ENCODE data around the gene GNAS-AS1.

The GNAS-AS1 gene

GRCh38 chr20:58781138-58781537 is 69.6 kb downstream of the GNAS-AS1 start:
- H3K4me1 ChIP-seq (ENCODE audit: control insufficient read depth in 1 of 2, insufficient read depth in 2 of 2, low read length in 2 of 2): no peaks in the 10 kb centered on the region
- no peak overlapping the region for H4K12ac ChIP-seq (ENCODE audit: low read depth, low read length)
- no peak overlapping the region for H2AK5ac ChIP-seq (ENCODE audit: low read length)
- H3K79me1 ChIP-seq (ENCODE audit: low read length): no peaks in the 10 kb centered on the region
- H3K36me3 ChIP-seq (ENCODE audit: control insufficient read depth in 1 of 2, insufficient read depth in 2 of 2, low read length in 2 of 2): no peaks in the 10 kb centered on the region
- H3K4ac ChIP-seq (ENCODE audit: low read depth, low read length): no peak overlapping the region
- H3K14ac ChIP-seq (ENCODE audit: low read length): no peak overlapping the region
- H3K79me2 ChIP-seq (ENCODE audit: control insufficient read depth, insufficient read depth, low read length, poor library complexity): no peaks in the 10 kb centered on the region
- WGBS (ENCODE audit: extremely low coverage, insufficient coverage, insufficient read length): no CpG with 5 or more reads among the region's 4 CpGs
- no peaks in the 10 kb centered on the region for H3K27me3 ChIP-seq (ENCODE audit: insufficient read depth, low read length)
- H4K8ac ChIP-seq (ENCODE audit: low read depth, low read length): no peak overlapping the region
- no peak overlapping the region for H3K23ac ChIP-seq (ENCODE audit: low read length)
- no peak overlapping the region for H3K27ac ChIP-seq (ENCODE audit: low read depth, low read length)
- H3K18ac ChIP-seq (ENCODE audit: low read length): no peak overlapping the region
- H2BK12ac ChIP-seq (ENCODE audit: low read length): no peak overlapping the region
- no peak overlapping the region for H3K4me3 ChIP-seq (ENCODE audit: low read depth, low read length)
- no peak overlapping the region for H3K9ac ChIP-seq (ENCODE audit: low read length)
- no peak overlapping the region for H2BK5ac ChIP-seq (ENCODE audit: low read depth, low read length, poor library complexity)
- H2BK120ac ChIP-seq (ENCODE audit: insufficient read depth, low read length, poor library complexity): no peak overlapping the region
- no peak overlapping the region for H4K91ac ChIP-seq (ENCODE audit: low read depth, low read length)
- no peak for DNase-seq
- no peak overlapping the region for H3K4me2 ChIP-seq (ENCODE audit: low read length)
- H2AFZ ChIP-seq (ENCODE audit: insufficient read depth, low read length, poor library complexity): no peak overlapping the region
- H3K9me3 ChIP-seq (ENCODE audit: insufficient read depth, low read depth, low read length): no peaks in the 10 kb centered on the region

GRCh38 chr20:58778760-58779159 is 71.9 kb downstream of the GNAS-AS1 start:
- H2BK5ac ChIP-seq (ENCODE audit: low read depth, low read length, poor library complexity): no peak overlapping the region
- no peak overlapping the region for H3K4me3 ChIP-seq (ENCODE audit: low read depth, low read length)
- no peak overlapping the region for H3K23ac ChIP-seq (ENCODE audit: low read length)
- no peak overlapping the region for H3K27ac ChIP-seq (ENCODE audit: low read depth, low read length)
- WGBS (ENCODE audit: extremely low coverage, insufficient coverage, insufficient read length): no CpG with 5 or more reads among the region's 9 CpGs
- no peaks in the 10 kb centered on the region for H3K4me1 ChIP-seq (ENCODE audit: control insufficient read depth in 1 of 2, insufficient read depth in 2 of 2, low read length in 2 of 2)
- no peak overlapping the region for H4K91ac ChIP-seq (ENCODE audit: low read depth, low read length)
- H2AK5ac ChIP-seq (ENCODE audit: low read length): no peak overlapping the region
- no peaks in the 10 kb centered on the region for H3K27me3 ChIP-seq (ENCODE audit: insufficient read depth, low read length)
- H2BK12ac ChIP-seq (ENCODE audit: low read length): no peak overlapping the region
- no peak overlapping the region for H2BK120ac ChIP-seq (ENCODE audit: insufficient read depth, low read length, poor library complexity)
- H3K4ac ChIP-seq (ENCODE audit: low read depth, low read length): no peak overlapping the region
- no peaks in the 10 kb centered on the region for H3K9me3 ChIP-seq (ENCODE audit: insufficient read depth, low read depth, low read length)
- H3K79me2 ChIP-seq (ENCODE audit: control insufficient read depth, insufficient read depth, low read length, poor library complexity): no peaks in the 10 kb centered on the region
- no peak overlapping the region for H4K8ac ChIP-seq (ENCODE audit: low read depth, low read length)
- H4K12ac ChIP-seq (ENCODE audit: low read depth, low read length): no peak overlapping the region
- no peak overlapping the region for H3K4me2 ChIP-seq (ENCODE audit: low read length)
- H3K18ac ChIP-seq (ENCODE audit: low read length): no peak overlapping the region
- H3K36me3 ChIP-seq (ENCODE audit: control insufficient read depth in 1 of 2, insufficient read depth in 2 of 2, low read length in 2 of 2): no peaks in the 10 kb centered on the region
- no peak overlapping the region for H2AFZ ChIP-seq (ENCODE audit: insufficient read depth, low read length, poor library complexity)
- no peaks in the 10 kb centered on the region for H3K79me1 ChIP-seq (ENCODE audit: low read length)
- no peak overlapping the region for H3K9ac ChIP-seq (ENCODE audit: low read length)
- no peak overlapping the region for H3K14ac ChIP-seq (ENCODE audit: low read length)
- DNase-seq: no peak

GRCh38 chr20:58777657-58778056 is 73.0 kb downstream of the GNAS-AS1 start:
- no peak overlapping the region for H3K14ac ChIP-seq (ENCODE audit: low read length)
- no peaks in the 10 kb centered on the region for H3K79me1 ChIP-seq (ENCODE audit: low read length)
- no peak overlapping the region for H3K4me2 ChIP-seq (ENCODE audit: low read length)
- H3K36me3 ChIP-seq (ENCODE audit: control insufficient read depth in 1 of 2, insufficient read depth in 2 of 2, low read length in 2 of 2): no peaks in the 10 kb centered on the region
- DNase-seq: no peak
- H3K27ac ChIP-seq (ENCODE audit: low read depth, low read length): no peak overlapping the region
- H3K18ac ChIP-seq (ENCODE audit: low read length): no peak overlapping the region
- no peak overlapping the region for H3K9ac ChIP-seq (ENCODE audit: low read length)
- H3K79me2 ChIP-seq (ENCODE audit: control insufficient read depth, insufficient read depth, low read length, poor library complexity): no peaks in the 10 kb centered on the region
- H4K8ac ChIP-seq (ENCODE audit: low read depth, low read length): no peak overlapping the region
- no peaks in the 10 kb centered on the region for H3K9me3 ChIP-seq (ENCODE audit: insufficient read depth, low read depth, low read length)
- H2BK12ac ChIP-seq (ENCODE audit: low read length): no peak overlapping the region
- no peaks in the 10 kb centered on the region for H3K27me3 ChIP-seq (ENCODE audit: insufficient read depth, low read length)
- H3K4me1 ChIP-seq (ENCODE audit: control insufficient read depth in 1 of 2, insufficient read depth in 2 of 2, low read length in 2 of 2): no peaks in the 10 kb centered on the region
- no peak overlapping the region for H4K12ac ChIP-seq (ENCODE audit: low read depth, low read length)
- no peak overlapping the region for H3K4ac ChIP-seq (ENCODE audit: low read depth, low read length)
- H2BK120ac ChIP-seq (ENCODE audit: insufficient read depth, low read length, poor library complexity): no peak overlapping the region
- no peak overlapping the region for H2AK5ac ChIP-seq (ENCODE audit: low read length)
- WGBS (ENCODE audit: extremely low coverage, insufficient coverage, insufficient read length): no CpG with 5 or more reads among the region's 7 CpGs
- no peak overlapping the region for H2AFZ ChIP-seq (ENCODE audit: insufficient read depth, low read length, poor library complexity)
- no peak overlapping the region for H3K23ac ChIP-seq (ENCODE audit: low read length)
- H2BK5ac ChIP-seq (ENCODE audit: low read depth, low read length, poor library complexity): no peak overlapping the region
- no peak overlapping the region for H4K91ac ChIP-seq (ENCODE audit: low read depth, low read length)
- no peak overlapping the region for H3K4me3 ChIP-seq (ENCODE audit: low read depth, low read length)

- no peak overlapping the region for H4K91ac ChIP-seq (ENCODE audit: low read depth, low read length)
- no peaks in the 10 kb centered on the region for H3K27me3 ChIP-seq (ENCODE audit: insufficient read depth, low read length)
- H2BK5ac ChIP-seq (ENCODE audit: low read depth, low read length, poor library complexity): no peak overlapping the region
- H3K18ac ChIP-seq (ENCODE audit: low read length): no peak overlapping the region
- no peaks in the 10 kb centered on the region for H3K9me3 ChIP-seq (ENCODE audit: insufficient read depth, low read depth, low read length)
- H4K8ac ChIP-seq (ENCODE audit: low read depth, low read length): no peak overlapping the region
- H2AFZ ChIP-seq (ENCODE audit: insufficient read depth, low read length, poor library complexity): no peak overlapping the region
- no peak overlapping the region for H3K4ac ChIP-seq (ENCODE audit: low read depth, low read length)
- H3K4me2 ChIP-seq (ENCODE audit: low read length): no peak overlapping the region
- DNase-seq: no peak
- H2AK5ac ChIP-seq (ENCODE audit: low read length): no peak overlapping the region
- no peak overlapping the region for H4K12ac ChIP-seq (ENCODE audit: low read depth, low read length)
- H3K14ac ChIP-seq (ENCODE audit: low read length): no peak overlapping the region
- H3K36me3 ChIP-seq (ENCODE audit: control insufficient read depth in 1 of 2, insufficient read depth in 2 of 2, low read length in 2 of 2): no peaks in the 10 kb centered on the region
- no peak overlapping the region for H3K23ac ChIP-seq (ENCODE audit: low read length)
- no peak overlapping the region for H2BK12ac ChIP-seq (ENCODE audit: low read length)
- H3K4me1 ChIP-seq (ENCODE audit: control insufficient read depth in 1 of 2, insufficient read depth in 2 of 2, low read length in 2 of 2): no peaks in the 10 kb centered on the region
- no CpG with 5 or more reads among the region's 3 CpGs for WGBS (ENCODE audit: extremely low coverage, insufficient coverage, insufficient read length)
- H3K4me3 ChIP-seq (ENCODE audit: low read depth, low read length): no peak overlapping the region
- H2BK120ac ChIP-seq (ENCODE audit: insufficient read depth, low read length, poor library complexity): no peak overlapping the region
- no peaks in the 10 kb centered on the region for H3K79me1 ChIP-seq (ENCODE audit: low read length)
- H3K27ac ChIP-seq (ENCODE audit: low read depth, low read length): no peak overlapping the region
- H3K79me2 ChIP-seq (ENCODE audit: control insufficient read depth, insufficient read depth, low read length, poor library complexity): no peaks in the 10 kb centered on the region
- no peak overlapping the region for H3K9ac ChIP-seq (ENCODE audit: low read length)
These were observed 74.6 kb downstream of the GNAS-AS1 start for GRCh38 chr20:58776109-58776508.

All from trophoblast cell (in vitro differentiated cells and primary cell).